CD4-positive, alpha-beta T cell treated with Interleukin-10 for 1 hour (primary cell): ENCODE measurements around the gene TRPM2.
"Not testable (repeated sequence)": the region's sequence is repeated elsewhere in the genome, so short reads cannot be mapped to it uniquely, and the experiment has no call there.

Experiments used
- DNase-seq: peaks from one replicate; pipeline ENCODE4 v3.0.0-alpha.2; 2020

Gene TRPM2

DNA sequence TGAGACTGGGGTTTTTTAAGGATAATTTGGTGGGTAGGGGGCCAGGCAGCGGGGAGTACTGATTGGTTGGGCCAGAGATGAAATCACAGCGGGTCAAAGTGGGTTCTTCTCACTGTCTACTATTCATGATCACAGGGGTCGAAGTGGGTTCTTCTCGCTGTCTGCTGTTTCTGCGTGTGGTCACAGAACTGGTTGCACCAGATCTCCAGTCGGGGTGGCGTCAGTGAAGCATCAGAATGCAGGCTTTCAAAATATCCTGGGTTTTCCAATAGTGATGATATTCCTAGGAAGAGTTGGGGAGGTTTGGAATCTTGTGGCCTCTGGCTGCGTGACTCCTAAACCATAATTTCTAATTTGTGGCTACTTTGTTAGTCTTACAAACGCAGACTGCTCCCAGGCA lies 45.1 kb downstream of the TRPM2 start:
- DNase-seq: no peak

DNA sequence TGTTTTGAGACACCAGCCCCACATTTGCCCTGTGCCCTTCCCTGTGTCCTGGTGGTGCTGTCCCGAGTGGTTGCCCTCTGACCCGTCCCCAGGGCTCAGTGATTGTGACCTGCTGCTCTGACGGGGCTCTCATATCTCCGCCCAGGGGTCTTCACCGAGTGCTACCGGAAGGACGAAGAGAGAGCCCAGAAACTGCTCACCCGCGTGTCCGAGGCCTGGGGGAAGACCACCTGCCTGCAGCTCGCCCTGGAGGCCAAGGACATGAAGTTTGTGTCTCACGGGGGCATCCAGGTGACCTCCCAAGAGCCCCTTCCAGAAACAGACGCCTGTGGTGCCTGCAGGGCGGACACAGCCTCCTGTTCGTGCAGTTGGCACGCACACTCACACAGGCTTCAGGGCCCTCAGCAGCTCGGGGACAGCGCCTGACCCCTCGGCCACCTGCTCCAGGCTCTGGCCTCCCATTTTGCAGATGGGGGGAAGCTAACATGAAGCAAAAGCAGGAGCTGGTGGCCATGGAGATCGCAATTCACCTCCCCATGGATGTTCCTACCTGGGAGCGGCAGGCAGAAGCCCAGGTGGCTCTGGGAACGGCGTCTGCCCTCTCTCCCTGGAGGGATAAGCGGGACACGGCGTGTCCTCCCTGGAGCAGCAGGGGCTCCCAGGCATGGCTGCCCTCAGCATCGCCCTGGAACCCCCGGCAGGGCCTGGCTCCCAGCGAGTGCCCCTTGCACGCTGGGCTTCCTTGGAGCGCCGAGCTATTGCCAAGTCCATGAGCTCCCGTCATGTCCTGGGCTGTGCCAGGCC lies 45.9 kb downstream of the TRPM2 start:
- DNase-seq: no peak

DNA sequence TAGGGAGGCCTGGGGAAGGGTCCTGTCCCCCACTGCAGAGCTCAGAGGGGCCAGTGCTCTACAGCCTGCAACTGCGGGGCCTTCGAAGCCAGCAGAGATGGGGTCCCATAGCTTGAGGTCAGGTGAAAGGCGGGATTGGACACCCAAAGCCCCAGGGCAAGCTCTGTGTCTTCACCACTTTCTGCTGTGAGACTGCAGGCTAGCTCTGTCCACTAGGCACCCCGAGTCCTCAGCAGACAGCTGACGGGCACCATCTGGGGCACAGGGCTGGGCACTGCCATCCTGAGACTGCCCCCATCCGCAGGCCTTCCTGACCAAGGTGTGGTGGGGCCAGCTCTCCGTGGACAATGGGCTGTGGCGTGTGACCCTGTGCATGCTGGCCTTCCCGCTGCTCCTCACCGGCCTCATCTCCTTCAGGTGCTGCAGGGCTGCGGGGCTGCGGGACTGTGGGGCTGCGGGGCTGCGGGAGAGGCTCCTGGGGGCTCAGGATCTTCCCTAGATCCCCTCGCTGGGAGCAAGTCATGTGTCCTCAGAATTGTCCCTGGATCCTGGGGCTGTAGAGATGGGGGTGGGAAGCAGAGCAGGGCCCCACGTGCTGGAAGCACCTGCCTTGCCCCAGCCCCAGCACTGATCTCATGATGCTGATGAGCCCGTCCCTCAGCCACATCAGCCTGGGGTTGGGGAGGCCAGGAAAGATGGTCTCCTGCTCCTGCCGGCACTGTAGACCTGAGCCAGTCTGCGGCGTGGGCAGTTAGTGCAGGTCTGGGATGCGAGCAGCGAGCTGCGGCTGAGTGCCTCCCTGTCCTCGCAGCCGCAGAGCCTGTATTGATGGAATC lies 46.8 kb downstream of the TRPM2 start:
- DNase-seq: no peak

DNA sequence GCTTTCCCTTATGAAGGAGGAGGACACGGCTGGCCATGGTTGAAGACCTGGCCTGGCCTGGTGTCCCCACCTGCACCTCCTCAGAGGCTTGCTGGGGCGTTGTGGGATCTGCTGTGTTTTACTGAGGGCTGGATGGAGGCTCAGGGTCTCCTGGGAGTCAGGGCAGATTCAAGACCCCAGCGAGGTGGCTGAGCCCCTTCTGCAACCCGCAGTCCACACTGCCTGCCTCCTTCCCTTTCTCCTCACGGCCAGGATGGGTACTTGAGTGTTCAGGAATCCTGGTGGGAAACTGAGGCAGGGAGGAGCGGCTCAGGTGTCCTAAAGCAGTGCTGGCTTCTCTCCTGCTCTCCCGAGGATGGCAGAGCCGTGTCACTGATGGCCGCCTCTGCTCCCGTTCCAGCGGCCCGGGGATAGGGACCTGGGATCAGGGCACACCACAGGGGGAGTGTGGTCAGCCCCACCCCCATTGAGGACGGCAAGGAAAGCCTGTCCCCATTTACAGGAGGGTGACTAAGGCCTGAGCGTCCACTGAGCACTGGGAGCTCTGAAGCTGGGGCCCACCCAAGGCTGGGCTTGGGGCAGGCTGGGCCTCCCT lies 47.5 kb downstream of the TRPM2 start:
- no peak for DNase-seq

DNA sequence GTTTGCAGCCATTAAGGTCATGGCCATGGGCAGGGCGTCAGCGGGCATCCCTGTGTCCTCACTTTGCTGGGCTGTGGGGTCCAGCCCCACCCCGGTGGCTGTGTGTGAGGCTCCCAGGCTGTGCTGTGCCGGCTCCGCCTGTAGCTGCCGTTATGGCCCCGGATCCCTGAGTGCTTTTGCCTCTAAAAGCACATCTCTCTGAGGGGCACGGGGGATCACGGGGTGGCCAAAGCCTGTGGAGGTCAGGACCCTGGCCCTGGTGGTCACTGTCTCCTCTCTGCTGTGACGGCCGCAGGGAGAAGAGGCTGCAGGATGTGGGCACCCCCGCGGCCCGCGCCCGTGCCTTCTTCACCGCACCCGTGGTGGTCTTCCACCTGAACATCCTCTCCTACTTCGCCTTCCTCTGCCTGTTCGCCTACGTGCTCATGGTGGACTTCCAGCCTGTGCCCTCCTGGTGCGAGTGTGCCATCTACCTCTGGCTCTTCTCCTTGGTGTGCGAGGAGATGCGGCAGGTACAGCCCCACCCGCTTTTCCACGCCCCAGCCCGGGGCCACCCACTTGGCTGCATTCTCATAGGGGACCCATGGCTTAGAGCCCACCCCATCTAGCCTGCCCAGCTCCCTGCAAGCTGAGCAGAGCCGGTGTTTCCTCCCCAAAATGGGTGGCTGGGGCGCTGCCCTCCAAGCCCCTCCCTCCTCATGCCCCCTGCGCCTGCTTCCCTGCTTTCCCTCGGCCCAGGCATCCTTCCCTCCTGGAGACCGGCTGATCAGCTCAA lies 48.2 kb downstream of the TRPM2 start:
- no peak for DNase-seq

DNA sequence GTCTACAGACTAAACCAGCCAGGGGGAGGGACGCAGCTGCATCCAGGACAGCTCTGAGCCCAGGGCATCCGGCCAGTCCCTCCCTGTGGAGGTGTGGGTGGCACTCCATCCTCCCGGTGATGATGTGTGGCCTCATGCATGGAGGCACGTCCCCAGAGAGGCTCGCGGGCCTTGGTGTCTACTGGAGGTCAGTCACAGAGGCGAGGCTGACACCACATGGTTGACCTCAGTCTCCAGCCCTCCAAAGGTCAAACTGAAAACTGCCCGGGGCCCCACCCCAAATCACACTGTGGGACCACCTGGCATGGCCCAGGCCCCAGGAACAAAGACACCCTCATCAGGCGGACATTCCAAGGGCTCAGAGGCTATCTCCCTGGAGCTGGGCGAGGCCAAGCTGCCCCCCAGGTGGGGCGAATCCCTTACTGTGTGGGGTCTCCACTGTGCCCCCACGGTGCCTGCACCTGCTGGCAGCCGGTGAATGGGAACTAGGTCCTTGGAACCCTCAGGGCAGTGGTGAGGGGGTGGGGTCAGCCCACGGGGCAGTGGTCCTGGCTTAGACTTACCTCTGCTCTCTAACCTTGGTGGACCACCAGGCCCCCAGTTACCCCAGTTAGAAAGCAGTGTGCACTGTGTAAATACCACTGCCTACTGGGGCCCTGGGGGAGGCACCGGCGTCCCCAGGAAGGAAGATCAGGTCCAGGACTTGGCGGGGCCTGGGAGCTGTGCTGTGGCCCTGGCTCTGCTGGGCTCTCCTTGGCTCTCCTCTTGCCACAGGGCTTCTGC lies 49.1 kb downstream of the TRPM2 start:
- DNase-seq: no peak

DNA sequence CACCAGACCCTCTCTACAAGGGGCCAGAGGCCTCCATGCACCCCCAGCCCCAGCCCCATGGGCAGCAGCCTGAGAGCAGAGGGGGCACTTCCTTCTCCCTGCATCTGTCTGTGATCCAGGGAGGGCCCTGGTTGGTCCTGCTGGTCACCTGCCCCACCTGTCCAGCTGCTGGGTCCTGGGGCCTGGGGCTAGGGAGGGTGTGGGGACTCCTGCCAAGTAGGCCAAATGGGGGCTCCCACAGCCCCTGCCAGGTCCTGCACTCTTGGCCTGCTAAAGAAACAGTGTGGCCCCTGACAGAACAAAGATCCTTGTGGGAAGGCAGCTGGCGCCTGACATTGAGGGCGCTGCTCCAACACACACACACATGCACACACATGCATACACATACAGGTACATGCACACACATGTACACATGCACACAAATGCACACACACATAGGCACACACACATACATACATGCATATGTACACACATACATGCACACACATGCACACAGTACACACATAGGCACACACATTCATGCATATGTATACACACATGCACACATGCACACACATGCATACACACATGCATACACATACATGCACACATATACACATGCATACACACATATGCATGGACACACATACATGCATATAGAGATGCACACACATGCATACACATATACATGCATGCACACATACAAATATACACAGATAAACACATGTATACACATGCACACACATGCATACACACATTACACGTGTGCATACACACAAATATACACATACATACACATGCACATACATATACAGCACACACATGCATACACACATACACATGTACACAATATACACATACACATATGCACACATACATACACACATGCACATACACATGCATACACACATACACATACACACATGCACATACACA lies 49.9 kb downstream of the TRPM2 start:
- DNase-seq: no peak

DNA sequence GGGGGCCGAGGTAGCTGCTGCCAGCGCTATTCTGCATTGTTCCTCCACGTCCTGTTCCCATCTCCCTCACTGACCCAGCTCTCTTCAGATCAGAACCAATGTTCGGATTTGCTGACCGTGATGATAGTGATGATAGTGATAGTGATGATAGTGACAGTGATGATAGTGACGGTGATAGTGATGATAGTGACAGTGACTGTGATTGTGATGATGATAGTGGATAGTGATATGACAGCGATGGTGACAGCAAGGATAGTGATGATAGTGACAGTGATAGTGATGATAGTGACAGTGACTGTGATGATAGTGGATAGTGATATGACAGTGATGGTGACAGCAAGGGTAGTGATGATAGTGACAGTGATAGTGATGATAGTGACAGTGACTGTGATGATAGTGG lies 51.1 kb downstream of the TRPM2 start:
- DNase-seq: not testable (repeated sequence)

DNA sequence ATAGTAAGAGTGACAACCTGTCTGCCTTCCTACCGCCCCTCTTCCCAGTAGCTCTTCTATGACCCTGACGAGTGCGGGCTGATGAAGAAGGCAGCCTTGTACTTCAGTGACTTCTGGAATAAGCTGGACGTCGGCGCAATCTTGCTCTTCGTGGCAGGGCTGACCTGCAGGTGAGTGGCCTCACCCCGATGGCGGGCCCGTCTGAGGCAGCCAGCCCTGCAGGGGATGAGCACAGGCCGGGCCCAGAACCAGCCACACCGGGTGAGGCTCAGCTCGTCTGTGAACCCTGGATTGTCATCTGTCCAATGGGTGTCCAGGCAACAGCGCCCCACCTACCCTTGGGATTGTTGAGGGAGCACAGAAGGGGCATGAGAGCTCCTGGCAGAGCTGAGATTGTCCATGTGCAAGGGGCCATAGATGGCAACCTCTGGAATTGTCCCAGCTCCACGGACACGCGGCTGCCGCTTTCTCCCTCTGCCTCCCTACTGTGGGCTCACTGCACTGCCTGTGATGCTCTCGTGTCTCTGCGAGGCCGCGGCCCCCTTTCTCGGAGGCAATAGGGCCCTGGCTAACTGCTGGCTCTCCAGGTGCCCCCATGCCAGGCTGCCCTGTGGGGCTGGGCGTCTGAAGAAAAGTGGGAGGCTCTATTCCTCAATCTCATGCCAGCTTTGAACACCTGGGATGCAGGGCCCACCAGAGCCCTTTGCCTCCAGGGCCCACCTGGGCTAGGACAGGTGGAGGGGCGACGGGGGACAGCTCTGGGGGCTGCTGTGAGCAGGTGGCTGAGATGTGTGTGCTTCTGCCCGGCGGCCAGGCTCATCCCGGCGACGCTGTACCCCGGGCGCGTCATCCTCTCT lies 51.9 kb downstream of the TRPM2 start:
- DNase-seq: no peak

DNA sequence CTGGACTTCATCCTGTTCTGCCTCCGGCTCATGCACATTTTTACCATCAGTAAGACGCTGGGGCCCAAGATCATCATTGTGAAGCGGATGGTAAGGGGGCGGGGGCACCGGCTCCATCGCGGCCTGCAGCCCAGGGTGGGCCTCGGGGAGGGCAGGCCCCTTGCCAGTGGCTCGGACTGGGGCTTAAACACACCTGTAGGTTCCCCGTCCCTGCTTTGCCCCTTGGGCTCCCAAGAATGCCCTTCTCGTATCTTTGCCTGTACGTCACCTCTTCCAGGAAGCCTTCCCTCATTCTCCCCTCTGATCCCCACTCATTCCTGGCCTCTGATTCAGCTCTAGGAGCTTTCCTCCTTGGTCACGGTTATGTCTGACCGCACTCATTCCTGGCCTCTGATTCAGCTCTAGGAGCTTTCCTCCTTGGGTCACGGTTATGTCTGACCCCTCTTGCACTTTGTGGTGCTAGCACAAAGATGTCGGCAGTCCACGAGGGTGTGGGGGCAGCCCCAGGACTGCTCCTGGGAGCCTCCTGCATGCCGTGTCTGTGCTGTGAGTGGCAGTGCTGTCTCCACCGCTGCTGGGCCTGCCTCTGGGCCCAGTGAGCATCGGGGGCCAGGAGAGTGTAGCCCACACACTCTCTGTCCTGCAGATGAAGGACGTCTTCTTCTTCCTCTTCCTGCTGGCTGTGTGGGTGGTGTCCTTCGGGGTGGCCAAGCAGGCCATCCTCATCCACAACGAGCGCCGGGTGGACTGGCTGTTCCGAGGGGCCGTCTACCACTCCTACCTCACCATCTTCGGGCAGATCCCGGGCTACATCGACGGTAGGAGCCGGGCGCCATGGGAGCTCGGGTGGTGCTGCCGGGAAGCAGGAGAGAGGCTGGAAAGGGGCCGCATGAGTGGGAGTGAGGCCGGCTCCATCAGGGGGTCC lies 52.8 kb downstream of the TRPM2 start:
- no peak for DNase-seq

DNA sequence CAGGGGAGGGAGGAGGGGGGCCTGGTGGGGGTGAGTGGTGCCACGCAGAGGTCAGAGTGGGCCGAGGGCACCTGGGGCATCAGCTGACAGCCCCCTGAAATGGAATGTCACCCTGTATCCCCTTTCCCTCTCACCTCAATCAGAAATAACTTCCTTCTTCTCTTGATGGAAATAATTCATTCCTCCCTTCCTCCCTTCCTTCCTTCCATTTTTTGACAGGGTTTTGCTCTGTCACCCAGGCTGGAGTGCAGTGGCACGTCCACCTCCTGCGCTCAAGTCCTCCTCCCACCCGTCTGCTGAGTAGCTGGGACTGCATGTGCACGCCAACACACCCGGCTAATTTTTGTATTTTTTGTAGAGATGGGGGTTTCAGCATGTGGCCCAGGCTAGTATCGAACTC lies 53.5 kb downstream of the TRPM2 start:
- DNase-seq: no peak

DNA sequence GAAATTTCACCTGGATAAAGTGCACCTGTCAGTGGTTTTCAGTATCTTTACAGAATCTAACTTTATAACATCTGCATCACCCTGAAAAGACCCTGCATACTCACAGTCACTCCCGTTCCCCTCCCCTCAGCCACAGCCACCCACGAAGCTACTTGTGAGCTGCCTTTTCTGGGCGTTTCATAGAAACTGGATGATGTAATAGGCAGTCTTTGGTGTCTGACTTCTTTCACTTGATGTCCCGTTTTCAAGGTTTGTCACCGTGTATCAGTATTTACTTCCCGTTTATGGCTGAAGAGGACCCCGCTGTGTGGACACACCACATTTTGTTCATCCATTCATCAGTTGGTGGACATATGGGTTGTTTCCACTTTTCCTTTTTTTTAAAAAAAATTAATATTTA lies 54.1 kb downstream of the TRPM2 start:
- DNase-seq: peak; percentile 16

DNA sequence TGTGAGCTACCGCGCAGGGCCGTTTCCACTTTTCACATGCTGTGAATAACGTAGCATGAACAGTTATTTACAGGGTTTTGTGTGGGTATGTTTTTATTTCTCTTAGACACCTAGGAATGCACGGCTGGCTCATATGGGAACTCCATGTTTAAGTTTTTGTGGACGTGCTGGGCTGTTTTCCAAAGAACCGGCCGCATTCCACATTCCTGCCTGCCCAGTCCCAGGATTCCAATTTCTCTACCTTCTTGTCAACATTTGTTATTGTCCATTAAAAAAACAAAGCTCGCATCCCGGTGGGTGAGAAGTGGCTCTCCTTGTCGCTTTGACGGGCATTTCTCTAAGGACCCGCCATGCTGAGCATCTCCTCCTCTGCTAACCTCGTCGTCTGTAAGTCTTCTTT lies 54.8 kb downstream of the TRPM2 start:
- no peak for DNase-seq

DNA sequence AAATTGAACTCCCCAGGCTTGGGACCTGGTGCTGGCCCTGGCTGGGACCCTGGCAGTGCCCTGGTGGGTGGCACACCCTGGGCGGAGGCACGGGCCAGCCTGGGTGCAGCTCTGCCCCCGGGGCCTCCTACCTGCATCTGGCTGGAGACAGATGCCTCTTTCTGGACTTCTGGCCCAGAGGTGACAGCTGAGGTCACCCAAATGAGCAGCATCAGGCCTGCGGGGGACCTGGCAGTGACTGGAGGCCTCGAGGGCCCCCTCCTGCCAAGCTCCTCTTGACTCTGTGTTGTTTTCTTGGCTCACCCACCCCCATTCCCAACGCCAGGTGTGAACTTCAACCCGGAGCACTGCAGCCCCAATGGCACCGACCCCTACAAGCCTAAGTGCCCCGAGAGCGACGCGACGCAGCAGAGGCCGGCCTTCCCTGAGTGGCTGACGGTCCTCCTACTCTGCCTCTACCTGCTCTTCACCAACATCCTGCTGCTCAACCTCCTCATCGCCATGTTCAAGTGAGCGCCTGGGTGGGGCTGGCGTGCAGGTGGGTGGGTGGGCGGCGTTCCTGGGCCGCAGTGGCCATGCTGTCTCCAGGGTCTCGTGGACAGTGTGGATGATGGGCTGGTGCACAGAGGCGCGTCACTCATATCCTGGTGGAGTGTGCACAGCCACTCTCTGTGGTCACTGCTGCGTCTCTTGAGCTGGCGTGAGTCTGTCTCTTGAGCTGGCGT lies 60.3 kb downstream of the TRPM2 start:
- no peak for DNase-seq

DNA sequence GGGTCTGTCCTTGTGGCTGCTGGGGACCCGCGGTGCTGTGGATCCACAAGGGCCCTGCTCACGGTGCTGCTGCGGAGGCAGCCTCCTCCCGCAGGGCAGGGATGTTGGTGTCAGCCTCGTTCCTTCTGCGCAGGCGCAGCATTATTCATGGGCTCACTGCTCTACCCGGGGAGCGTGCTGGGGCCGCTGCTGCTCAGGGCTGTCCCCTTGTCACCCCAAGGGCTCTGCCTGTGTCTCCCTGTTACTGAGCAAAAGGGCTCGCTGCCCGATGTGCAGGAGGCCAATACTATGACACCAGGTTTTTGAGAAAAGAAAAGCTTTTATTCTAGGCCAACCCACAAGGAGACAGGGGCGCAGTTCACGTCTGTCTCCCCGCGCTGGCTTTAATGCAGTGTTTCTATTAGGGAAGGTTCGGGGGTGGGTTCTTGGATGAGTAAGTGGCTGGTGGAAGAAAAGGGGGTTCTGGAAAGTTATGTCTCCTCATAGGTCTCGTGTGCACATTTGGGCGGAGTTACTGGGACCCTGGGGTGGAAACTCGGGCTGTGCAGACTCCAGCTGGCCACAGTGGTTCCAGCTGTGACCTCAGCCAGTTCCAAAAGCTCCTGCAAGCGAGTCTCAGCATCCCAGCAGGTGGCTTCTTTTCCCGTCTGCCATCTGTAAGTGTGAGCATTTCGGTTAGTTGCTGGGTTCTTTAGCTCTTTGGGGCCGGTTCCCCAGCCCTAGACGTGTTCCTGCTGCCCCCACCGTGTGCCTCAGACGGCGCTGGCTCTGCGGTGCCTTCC lies 61.1 kb downstream of the TRPM2 start:
- no peak for DNase-seq

DNA sequence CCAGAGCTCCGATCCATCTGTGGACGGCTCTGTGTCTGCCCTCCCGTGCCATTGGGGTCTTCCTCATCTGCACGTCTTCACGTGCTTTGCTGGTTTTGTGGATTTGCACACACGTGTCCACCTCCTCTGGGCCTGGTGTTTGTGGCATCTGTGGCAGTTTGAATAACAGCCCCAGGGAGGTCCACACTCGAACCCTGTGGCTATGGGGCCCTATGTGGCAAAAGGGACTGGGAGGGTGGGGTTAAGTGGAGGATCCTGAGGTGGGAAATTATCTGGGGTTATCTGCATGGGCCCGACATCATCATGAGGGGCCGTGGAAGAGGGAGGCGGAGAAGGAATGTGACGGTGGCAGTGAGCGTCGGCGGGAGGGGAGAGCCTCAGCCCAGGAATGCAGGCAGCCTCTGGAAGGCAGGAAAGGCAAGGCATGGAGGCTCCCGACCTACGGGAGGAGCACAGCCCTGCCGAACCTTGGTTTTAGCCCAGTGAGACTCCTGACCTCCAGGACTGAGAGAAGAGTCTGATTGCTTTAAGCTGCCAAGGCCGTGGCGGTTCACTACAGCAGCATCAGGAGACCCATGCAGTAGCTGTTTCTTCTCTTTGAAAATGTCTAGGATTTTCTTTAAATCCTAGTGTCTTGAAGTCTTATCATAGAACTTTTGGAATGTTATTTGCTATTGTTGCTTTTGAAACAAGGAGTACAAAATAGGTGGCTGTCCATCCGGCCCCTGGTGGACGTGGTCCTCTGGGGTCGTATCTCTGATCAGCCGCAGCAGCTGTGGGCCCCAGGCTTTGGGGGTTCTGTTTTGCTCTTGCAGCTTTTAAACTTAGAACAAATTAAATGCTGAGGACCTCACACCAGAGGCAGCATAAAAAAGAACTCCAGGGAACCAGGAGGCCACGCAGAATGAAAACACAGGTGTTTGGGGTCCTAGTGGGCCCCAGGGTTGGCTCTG lies 61.9 kb downstream of the TRPM2 start:
- DNase-seq: no peak
